NCI-H1417 (cell line): ENCODE data around the gene CENPB.

Source experiments
- DNase-seq, 3 experiments: peaks; one replicate each; lab custom pipeline; 2025; lab: John Stamatoyannopoulos, UW

CENPB gene

DNA sequence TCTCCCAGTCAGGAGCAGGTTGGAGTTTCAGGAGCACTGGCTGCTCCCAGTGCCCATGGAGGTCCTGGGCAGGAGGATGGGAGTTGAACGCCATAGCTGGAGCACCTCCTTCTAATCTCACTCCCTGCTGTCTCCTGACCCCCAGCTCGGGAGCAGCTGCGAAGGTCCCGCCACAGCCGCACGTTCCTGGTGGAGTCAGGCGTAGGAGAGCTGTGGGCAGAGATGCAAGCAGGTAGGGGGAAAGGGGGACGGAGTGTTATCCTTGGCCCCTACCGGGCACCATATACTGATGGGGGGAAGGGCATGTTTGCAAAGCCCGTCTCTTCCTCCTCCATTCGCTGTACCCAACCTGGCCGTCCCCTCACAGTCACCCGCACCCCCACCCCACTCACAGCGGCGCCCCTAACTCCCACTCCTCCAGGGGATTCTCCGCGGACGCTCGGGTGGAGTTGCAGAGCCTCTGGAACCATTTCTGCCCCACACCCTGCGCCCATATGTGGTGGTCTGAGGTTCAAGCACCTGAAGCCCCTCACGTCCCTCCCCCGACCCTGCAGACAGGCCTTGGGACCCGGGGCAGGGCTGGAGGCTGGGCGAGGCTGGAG lies 37.4 kb downstream of the CENPB start:
- DNase-seq: no peak

DNA sequence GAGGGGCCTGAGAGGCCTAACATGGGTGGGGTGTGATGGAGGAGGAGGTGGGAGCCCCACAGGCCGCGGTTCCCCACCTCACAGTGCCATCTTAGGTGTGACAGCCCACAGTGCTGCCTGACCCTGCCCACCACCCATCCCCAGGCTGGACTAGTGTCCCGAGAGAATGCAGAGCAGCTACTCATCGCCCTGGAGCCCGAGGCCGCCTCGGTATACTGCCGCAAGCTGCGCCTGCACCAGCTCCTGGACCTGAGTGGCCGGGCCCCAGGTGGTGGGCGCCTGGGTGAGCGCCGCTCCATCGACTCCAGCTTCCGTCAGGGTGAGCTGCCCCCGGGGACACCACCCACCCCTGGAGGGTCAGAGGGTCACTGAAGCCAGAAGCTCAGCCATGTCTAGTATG lies 38.5 kb downstream of the CENPB start:
- DNase-seq: no peak

DNA sequence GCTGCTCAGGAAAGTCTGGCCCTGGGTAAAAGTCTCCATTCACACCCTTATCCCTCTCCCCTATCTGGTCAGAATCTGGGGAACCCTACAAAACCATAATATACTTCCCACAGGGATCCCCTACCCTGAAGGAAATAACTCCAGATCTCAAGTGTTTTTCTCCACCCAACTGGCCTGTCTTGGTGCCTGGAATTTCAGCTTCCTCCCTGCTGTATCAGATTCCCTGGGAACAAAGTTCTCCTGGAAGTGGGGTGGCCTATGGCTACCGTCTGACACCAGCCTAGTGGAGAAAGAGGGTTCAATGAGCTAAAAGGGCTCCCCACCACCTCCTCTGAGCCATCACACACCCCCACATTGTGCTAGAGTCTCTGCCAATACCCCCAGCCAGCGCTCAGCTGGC lies 39.1 kb downstream of the CENPB start:
- DNase-seq: no peak

DNA sequence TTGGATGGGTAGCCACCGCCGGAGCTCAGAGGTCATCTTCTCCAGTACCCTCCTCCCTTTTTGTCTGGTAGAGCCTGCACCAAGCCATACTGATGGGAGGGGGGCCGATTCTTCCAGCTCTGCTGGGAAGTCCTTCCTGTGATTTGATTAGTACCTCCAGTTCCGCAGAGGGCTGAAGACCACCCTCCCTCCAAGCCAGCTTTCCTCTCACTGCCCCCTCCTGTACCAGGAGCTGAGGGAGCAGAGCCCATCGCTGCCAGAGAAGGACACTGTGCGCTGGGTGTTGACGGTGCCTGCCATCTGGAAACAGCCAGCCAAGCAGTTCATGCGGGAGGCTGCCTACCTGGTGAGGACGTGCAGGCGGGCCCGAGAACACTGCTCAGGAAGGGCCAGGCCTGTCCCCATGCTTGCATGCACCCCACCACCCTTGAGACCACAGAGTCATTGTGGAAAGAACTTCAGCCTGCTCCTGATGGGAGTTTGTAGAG lies 40.8 kb downstream of the CENPB start:
- no peak for DNase-seq

DNA sequence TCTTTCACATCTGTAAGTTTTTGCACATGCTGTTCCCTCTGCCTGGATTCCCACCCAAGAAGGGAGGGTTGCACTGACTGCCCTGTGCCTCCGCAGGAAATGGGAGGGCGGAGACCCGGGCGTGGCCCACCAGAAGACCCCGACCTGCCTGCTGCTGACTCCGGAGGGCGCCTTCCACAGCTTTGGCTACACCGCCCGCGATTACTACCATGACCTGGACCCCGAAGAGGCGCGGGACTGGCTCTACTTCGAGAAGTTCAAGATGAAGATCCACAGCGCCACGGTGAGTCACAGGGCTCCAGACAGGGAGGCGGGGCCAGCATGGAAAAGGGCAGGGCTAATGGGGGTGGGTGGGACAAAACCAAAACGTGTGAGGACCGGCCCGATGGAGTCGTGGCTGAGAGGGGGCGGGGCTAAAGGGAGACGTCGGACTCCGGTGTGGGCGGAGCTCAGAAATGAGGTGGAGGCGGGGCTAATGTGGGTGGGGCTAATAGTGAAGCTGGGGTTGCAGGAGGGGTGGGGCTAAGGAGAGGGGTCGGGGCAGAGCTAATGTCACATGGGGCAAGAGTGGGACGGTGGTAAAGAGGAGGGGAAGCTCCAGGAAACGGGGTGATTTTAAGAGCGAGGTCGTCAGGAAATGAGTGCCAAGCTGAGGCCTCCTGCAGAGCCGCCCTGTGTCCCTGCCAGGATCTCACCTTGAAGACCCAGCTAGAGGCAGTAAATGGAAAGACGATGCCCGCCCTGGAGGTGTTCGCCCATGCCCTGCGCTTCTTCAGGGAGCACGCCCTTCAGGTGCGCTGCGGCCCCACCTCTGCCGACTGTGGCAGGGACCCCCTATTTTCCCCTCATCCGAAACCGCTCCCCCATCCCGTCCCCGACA lies 41.5 kb downstream of the CENPB start:
- DNase-seq: peak; percentile 26 to 81 (median 45)

DNA sequence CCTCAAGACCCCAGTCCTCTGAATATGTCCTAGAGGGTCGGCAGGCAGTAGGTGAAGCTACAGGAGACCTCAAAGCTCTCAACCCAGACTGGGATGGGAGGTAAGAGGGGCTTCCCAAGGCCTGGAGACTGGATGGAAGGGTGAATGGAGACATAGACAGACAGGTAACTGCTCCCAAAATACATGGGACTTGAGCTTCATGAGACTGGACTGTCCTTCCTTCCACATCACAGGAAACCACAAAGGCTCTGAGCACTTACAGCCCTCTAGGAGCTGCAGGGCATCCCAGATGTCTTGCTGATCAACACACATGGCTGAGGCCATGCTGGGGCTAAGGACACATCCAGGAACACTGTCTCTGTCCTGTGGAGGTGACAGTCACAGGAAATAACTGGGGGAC lies 42.5 kb downstream of the CENPB start:
- no peak for DNase-seq

DNA sequence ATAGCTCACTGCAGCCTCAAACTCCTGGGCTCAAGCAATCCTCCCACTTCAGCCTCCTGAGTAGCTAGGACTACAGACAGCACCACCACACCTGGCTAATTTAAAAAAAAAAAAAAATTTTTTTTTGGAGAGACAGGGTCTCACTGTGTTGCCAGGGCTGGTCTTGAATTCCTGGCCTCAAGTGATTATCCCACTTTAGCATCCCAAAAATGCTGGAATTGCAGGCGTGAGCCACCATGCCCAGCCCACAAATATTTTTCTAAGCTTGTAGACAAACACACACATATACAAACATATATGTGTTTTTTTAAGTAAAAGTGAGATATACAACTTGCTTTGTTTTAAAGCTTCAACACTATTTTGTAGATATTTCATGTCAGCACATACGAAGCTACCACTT lies 43.3 kb downstream of the CENPB start:
- no peak for DNase-seq

DNA sequence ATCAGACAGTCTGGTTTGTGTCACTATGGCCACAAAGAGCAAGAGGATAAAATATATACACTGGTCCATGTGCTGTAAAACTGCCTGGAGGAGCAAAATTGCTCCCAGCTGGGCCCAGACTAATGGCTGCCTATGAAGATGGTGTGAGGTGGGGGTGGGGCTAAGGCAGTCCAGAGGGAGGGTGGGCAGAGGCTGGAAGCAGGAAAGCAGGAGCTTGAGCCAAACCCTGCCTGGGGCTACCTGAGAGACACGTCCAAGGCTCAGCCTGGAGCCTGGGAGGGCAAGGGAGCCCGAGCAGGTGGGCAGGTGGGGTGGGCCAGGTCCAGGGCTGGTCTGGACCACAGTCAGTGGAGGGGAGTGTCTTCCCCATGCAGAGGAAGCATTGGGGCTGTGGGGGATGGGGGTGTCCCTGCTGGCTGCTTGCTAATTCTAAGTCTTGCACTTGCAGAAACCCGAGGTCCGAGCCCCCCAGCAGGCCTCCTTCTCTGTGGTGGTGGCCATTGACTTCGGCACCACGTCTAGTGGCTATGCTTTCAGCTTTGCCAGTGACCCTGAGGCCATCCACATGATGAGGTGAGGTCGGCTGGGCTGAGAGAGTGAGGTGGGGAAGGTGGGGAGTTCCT lies 44.6 kb downstream of the CENPB start:
- DNase-seq: peak in 1 of 3 experiments; percentile 30

DNA sequence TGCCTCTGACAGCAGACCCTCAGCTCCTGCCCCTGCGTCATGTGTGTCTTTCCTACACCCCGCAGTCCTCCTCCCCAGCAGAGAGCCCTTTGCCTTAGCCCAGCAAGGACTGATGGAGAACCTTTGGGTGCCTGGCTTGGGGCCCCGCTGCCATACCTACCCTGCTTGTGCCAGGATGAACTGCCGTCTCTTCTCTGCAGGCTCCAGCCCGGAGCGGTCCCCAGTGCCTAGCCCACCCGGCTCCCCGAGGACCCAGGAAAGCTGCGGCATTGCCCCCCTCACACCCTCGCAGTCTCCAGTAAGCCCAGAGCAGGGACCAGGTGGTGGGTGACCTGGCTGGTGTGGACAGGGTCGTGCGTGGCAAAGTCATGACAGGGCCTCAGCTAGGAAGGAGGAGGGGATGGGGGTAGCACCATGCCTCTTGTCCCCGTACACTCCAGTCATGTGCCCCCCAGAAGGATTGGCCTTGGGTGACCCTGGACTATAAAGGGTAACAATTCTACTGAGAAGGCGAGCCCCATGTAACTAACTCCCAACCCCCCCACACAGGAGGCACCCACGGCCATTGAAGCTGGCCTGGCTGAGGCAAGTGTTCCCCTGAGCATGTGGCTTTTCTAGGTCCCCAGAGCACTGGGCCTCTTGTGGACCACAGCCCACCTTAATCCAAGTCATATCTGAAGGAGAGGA lies 45.8 kb downstream of the CENPB start:
- DNase-seq: no peak

DNA sequence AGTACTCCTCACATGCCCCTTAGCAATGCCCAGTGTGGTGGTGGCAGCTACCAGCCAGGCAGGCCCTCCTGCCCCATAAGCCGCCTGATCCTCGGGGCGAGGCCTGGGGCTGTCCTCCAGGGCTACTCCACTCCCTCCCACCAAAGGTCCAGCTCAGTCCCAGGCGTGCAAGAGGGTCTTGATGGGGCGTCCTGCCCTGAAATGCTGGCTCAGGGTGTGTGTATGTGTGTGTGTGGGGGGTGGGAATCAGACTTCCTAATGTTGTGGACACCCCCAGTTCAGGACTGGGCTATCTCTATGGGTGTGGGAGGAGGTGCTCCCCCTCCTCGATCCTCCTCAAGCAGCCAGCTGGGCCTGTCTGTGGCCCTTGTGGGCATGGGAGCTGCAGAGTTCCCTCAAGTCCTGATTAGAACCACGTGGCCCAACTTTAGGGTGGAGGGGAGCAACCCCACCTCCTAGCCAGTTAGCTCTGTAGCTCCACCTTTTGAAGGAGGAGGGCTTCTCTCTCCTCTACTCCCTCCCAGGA lies 46.6 kb downstream of the CENPB start:
- DNase-seq: no peak

DNA sequence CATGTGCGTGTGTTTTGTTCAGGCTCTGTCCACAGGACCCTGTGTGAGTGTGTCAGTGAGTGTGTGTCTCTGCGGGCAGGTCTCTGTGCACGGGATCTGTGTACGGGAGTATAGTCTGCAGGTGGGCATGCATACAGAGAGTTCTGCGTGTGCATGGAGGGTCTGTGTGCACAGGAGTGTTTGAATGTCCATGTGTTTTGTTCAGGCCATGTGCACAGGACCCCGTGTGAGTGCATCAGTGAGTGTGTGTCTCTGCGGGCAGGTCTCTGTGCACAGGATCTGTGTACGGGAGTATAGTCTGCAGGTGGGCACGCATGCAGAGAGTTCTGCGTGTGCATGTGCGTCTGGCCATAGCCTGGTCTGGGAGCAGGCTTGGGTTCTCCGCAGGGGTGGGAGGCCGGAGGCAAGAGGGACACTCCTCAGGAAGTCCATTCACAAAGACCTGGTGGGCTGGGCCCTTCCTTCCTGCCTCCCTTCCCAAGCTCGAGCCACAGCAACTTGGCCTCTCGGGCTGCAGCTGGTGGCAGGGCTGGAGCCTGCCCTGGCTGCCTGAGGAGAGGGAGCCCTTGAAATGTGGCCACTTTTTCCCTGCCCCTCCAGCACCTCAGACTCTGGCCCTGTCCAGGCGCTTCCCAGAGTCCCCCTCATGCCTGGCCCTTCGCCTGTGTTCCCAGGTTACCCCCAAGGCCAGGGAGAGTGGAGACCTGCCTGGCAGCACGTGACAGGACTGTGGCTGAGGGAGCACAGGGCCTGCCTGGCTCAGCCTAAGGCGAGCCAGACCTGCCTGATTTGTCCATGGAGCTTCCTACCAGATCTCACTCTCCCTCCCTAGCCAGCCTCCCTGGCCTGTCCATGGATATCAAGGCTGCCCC lies 47.2 kb downstream of the CENPB start:
- DNase-seq: peak in 1 of 3 experiments; percentile 32

DNA sequence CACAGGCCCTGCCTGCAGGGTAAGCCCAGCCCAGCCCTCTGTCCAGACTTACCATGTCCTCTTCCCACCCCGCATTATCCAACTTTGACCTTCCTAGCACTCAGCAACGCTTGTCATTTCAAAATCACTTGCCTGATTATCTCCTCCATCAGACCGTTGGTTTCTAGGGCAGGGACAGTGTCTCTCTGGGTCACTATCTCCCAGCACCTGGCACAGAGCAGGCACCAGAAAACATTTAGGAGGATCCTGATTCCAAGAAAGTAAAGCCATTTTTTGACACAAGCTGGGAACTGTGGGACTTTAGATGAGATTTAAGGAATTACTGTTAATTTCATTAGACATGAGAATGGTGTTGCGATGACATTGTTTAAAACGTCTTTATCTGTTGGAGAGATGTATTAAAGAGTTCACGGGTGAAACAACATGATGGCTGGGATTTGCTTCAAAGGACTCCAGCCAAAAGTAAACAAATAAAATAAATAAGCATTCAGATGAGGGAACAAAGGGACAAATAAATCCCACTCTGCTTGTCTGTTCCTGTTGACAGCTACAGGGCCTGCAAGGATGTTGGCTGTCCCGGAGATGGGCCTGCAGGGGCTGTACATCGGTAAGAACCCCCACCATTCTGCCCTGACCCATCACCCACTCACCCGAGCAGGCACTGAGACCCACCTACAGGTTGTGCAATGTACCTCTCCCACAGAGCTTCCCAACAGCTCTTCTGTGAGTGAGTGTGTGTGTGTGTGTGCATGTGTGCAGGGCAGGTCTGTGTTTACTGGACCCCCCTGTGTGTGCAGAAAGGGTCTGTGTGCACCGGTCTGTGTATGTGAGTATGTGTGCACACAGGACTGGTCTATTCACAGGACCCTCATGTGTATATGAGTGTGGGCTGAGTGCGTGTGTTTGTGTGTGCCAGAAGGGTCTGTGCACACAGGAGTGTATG lies 48.2 kb downstream of the CENPB start:
- DNase-seq: peak in 2 of 3 experiments; percentile 13 to 50

DNA sequence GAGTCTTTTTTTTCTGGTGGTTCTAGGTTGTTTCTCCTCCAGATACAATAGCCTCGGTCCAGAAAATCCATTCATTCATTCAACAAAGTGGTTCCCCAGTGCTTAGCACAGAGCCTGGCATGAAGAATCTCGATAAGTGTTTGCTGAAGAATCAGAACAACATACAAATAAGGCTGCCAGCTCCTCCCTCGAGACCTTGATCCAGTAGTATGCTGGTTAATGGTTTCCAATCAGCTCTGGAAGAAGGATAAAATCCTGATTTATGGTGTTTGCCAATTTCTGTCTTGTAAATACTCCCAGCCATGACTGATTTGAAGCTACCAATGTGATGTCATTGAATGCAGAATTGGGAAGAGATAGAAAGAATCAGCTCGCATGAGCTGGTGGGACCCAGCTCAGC lies 50.8 kb downstream of the CENPB start:
- DNase-seq: no peak

DNA sequence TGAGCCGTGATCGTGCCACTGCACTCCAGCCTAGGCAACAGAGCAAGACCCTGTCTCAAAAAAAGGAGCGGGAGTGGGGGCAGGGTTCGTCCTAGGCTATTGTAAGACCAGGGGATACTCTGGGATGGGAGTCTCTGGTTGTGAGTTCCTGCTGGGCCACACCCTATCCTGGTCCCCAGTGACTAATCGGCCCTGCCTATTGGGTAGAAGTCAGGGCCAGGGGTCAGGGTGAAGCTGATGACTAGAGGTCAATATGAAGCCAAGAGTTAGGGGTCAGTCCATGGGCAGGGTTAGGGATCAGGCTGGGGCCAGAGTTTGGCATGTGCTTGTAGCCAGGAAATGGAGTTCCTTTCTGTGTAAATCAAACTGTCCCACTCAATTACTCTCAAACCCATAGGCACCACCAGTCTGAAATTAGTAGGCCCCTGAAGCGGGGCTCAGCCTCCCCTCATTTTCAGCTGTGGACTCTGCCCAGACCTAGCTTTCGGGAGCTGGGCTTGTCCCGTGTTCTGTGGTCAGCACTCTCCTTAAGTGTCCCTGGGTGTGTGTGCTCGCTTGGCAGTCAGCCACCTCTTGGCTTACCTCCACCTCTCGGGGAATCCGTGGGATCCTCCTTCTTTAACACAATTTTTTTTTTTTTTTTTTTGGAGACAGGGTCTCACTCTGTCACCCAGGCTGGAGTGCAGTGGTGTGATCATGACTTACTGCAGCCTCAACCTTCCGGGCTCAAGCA lies 52.3 kb downstream of the CENPB start:
- DNase-seq: peak in 1 of 3 experiments; percentile 17
